Activated T-helper 9 cell treated with anti-CD3 and anti-CD28 coated beads, Interleukin-2, amount 50 U/mL, for 16 hours (primary cell): ENCODE data around the gene RIMS4.
"Not testable (repeated sequence)": the region's sequence is repeated elsewhere in the genome, so short reads cannot be mapped to it uniquely, and the experiment has no call there.

Source experiments
- DNase-seq: peaks from one replicate; pipeline ENCODE4 v3.0.0-alpha.2; 2020; ENCODE audit warnings: low read depth

The RIMS4 gene

DNA sequence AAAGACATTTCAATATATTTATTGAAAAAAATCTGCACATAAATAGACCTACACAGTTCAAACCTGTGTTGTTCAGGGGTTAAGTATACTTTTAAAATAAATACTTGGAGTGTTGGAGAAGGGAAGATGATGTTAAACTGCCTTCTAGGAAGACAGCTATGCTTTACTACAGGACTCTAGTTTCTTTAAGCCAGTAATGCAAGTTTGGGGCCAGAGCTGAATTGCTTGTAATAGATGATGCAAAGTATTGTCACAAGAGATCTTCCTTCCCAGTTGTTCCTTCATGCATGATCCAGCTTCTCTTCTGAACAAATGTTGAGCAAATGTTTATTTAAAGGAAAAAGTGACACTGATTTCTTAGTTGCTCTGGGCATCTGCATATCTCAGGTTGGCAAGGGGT is 20.2 kb upstream of the RIMS4 start:
- DNase-seq = no peak

- no peak for DNase-seq
Observed at GRCh38 chr20:44829688-44830087, 19.3 kb upstream of the RIMS4 start.

DNA sequence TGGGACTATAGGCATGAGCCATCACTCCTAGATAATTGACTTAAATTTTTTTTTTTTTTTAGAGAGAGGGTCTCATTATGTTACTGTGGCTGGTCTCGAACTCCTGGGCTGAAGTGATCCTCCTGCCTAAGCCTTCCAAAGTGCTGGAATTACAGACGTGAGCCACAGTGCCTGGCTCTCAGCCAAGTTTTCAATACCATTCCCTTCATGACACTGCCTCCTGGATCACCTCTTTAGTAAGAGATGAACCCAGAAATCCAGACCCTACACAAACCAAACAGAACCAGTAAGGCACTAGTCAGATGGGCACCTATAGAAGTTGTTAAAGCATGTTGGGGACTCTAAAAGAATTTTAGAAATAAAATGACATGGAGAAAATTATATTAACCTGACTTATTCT is 18.3 kb upstream of the RIMS4 start:
- DNase-seq = no peak

GRCh38 chr20:44827401-44827800 is 17.1 kb upstream of the RIMS4 start:
- no peak for DNase-seq

GRCh38 chr20:44821576-44821975 is 11.2 kb upstream of the RIMS4 start:
- not testable (repeated sequence) for DNase-seq

- DNase-seq = no peak
Observed at GRCh38 chr20:44819936-44820335, 9.6 kb upstream of the RIMS4 start.

DNA sequence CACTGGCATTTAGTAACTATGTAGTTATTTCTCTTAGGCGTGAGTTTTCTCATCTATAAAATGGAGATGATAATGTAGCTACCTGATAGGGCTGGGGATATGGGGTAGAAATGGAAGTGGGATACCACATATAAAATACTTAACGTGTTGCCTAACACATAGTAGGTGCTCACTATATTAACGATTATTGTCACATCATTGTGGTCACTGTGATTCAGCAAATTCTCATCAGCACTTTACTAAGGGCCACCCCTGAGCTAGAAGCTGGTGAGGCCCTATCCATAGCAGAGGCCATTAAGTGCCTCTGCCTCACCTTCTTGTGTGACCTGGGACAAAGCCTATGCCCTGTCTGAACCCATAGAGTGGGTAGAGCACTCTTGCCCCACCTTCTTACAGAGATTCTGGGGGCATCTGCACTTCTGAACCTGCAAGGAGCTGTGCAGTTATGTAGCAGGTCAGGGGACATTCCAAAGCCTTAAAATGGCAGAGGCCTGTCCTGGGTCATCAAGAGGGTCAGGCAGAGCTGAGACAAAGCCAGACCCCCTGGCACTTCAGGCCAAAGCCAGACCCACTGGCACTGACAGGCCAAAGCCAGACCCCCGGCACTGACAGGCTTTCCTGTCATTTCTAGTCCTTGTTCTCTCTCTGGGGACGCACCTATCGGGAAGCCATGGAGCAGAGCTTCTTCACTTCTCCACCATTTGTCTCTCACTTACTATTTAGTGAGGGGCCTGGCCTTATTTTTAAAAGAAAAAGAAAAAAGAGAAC is 7.0 kb upstream of the RIMS4 start:
- DNase-seq = no peak

DNA sequence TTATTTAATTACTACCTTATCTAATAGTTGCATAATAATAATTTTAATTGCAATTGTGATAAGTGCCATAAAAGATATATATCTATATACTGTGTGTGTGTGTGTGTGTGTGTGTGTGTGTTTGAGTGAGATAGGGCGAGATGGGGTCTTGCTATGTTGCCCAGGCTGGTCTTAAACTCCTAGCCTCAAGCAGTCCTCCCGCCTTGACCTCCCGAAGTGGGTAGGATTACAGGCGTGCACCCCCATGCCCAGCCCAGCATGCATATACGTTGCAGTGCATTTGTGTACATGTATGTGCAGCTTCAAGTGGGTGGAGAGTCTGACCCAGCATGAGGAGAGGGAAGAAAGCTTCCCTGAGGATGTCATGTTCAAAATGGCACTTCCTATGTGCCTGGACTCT is 4.6 kb upstream of the RIMS4 start:
- no peak for DNase-seq

- no peak for DNase-seq
Observed at GRCh38 chr20:44811150-44811685, 872 bp upstream of the RIMS4 start.

DNA sequence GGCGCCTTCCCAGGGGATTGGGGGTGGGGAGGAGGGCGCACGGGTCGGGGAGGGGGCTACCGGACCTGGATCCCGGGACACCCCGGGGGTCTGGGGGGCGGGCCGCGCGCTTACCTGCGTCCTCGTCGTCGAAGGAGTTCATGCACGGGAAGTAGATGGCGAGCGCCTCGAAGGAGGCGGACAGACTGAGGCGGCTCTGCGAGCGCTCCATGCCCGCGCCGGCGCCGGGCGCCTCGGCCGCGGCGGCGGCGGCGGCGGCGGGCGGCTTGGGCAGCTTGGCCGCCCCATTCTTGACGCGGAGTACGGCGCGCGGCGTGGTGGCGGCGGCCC is 320 bp downstream of the RIMS4 start:
- no peak for DNase-seq

DNA sequence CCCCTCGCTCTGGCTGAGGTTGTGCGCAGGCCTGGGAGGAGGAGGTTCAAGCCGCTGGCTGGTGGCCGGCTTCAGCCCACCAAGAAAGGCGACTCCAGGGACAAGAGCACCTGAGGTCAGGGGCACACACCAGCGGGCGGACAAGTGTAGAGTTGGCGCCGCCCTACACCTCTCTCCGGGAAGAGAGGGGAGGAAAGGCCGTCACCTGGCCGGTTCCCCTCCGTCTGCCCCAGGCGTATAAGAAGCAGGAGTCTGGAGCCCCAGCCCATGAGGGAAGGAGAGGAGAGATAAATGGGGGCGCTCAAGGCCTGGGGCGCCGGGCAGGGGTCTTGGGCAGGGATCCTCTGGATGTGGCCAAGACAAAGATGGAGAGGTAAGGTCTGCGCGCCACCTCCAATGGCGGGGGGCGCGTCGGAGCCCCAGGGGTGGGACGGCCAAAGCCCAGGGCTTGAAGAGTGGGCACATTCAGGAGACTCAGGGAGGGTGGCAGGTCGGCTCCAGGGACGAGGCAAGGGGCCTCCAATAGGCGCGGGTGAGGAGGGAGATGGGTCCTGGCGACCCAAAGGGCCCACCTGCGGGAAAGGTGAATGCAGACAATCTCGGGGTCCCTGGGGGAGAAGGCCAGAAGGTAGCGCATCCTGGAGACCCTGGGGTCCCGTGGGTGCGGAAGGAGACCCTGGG is 826 bp downstream of the RIMS4 start:
- no peak for DNase-seq

GRCh38 chr20:44807684-44808056 is 2.7 kb downstream of the RIMS4 start:
- DNase-seq = no peak

DNA sequence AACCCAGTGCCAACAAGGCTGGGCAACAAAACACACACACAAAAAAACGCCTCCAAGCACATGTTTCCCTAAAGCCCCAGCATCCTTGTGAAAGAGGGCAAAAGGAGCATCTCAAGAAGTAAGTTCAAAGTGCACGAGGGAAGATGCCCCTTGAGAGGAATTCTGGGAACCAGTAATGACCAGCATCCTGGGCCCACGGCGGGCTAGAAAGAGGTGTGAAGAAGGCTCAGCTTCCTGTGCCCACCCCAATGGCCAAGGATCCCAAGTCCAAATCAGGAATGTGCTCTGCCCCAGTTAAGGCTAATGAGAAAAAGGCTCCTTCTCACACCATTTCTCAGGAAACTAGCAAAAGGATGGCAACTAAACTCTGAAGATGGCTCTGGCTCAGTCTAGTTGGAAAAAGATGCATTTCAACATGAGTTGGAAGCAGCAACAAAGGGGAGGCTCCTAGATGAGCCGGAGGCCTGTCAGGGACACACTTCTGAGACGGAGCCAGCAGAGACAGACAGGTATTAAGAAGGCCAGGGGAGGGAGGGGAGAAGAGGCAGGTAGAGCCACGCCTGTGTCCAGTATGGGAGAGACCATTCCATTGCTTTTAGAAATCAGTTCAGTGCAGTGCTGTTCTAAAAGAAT is 3.2 kb downstream of the RIMS4 start:
- DNase-seq = no peak

GRCh38 chr20:44805979-44806620 is 4.2 kb downstream of the RIMS4 start:
- DNase-seq = no peak

GRCh38 chr20:44805335-44805978 is 4.9 kb downstream of the RIMS4 start:
- no peak for DNase-seq

GRCh38 chr20:44803383-44803941 is 6.9 kb downstream of the RIMS4 start:
- DNase-seq = no peak

DNA sequence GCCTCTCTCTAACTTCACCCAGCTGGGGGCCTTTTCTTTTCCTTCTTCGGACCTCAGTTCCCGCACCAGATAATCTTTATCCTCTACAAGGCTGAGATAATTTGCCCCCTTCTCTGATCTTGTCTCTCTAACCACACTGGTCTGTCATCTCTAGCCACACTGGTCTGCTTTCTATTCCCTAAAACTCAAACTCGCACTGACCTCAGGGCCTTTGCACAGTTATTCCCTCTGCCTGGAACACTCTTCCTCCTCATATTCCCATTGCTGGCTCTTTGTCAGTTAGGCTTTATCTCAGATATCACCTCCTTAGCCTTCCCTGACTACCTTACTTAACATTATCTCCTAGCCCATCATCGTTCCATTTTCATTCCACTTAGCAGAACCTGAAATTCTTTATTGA is 7.6 kb downstream of the RIMS4 start:
- DNase-seq = no peak

GRCh38 chr20:44800391-44801046 is 9.8 kb downstream of the RIMS4 start:
- no peak for DNase-seq

GRCh38 chr20:44799691-44800090 is 10.7 kb downstream of the RIMS4 start:
- no peak for DNase-seq

GRCh38 chr20:44796758-44797457 is 13.4 kb downstream of the RIMS4 start:
- DNase-seq = no peak

DNA sequence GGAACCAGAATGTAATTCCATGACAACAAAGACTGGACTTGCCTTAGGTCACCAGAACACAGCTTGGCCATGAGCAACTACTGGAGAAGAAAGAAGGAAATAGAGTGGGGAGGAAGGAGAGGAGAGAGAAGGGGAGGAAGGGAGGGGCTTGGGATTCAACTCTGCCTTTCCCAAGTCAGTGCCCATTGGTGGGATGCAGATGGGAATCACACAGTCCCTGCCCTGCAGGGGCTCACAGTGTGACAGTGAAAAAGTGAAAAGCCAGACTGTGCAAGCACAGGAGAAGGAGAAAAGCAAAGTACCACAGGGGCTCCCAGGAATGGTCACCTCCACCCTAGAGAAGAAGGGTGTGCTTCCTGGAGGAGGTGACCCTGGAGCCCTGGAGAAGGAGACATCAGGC is 14.0 kb downstream of the RIMS4 start:
- no peak for DNase-seq
